ENCODE data around the gene CYP26C1. TPM values are rescaled to one million over a fixed set of nuclear protein-coding genes. Genes with fewer than 3 reads are reported as not detected.

CYP26C1 gene
- polyA plus RNA-seq, 1 experiment, result 0.09 TPM

DNA sequence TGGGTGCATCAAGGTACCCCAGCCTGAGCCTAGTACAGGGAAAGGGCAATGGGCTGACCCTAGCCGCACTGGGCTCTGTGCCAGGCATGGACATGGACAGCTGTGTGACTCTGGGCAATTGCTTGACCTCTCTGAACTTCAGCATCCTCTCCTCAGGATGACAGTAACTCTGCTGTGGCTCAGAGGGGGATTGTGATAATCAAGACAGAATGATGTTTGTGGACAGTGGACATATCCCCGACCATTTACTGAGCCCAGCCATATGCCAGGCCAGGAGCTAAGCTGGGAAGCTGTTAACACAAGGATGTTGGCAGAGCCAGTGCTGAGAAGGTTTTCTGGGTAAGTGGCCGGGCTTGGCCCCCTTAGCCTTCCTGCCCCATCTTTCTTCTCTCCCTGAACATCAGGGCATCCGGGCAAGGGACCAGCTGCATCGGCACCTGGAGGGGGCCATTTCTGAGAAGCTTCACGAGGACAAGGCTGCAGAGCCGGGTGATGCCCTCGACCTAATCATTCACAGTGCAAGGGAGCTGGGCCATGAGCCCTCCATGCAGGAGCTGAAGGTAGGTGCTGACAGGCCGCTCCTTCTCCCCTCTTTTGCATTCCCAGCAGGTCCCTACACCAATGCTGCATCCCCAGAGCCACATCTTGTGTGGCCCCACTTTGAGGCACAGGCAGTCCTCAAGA lies 3.5 kb downstream of the CYP26C1 start:
- ChIA-PET CTCF (interaction anchor here (0.5 to 8.6 kb wide), 7 partner anchors 12 to 1029 kb away, joined by 3 to 73 read pairs (median 4); no protein-coding TSS in a partner anchor), POLR2A (interaction anchor here (0.5 kb wide), 1 partner anchor 552 kb away, joined by 11 read pairs; no protein-coding TSS in a partner anchor)
- H3K27me3 ChIP-seq (ENCODE audit: control insufficient read depth, insufficient read depth, low read length), result peaks cover 64% of the 10 kb centered on the region
- no peaks in the 10 kb centered on the region for H3K36me3 ChIP-seq (ENCODE audit: control insufficient read depth, insufficient read depth, low read length)
- TF ChIP-seq CTCF (IDR thresholded peaks at IDR 0.05; ENCODE audit: insufficient read depth, low read depth, low read length), result no peak
- DNase-seq (ENCODE audit: low read depth), result no peak
- no peak overlapping the region for H3K4me3 ChIP-seq (ENCODE audit: low read depth, low read length)

DNA sequence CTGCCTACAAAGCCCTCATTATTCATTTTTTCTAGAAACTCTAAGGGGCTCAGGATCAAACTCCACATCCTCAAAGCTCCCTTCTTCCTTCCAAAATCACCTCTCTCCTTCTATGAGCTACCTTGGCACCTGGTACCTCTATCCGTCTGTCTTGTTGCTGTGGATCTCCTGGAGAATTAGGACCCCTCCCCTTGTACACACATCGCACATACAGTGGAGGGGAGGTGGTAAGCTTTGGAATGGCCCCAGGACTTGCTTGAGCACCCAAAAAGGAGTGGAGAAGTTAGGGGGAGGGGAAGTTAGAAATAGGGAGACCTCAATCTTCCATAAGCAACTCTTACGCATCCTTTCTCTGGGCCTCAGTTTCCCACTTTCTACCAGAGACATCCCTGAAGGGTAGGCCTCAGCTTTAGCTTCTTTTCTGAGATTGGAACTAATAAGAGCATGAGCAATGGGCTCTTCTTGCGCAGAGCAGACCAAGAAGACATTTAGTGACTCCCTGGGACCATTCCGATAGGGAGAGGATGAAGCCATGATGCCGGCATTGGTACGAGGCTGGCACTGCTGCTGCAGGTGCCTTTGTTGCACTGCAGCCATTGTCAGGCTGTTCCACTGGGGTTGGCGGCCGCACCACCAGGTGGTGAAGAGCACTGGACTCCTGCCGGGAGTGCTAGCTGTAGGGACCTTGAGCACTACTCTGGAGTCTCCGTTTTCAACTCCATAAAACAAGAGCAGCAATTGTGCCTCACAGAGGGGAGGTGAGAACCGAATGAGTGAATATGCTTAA lies 4.5 kb downstream of the CYP26C1 start:
- CTCF ChIA-PET, result interaction anchor here (0.7 to 8.6 kb wide), 10 partner anchors 13 to 474 kb away, joined by 3 to 73 read pairs (median 4); no protein-coding TSS in a partner anchor
- Histone ChIP-seq H3K27me3 (ENCODE audit: control insufficient read depth, insufficient read depth, low read length) (peaks cover 71% of the 10 kb centered on the region), H3K36me3 (ENCODE audit: control insufficient read depth, insufficient read depth, low read length) (no peaks in the 10 kb centered on the region), H3K4me3 (ENCODE audit: low read depth, low read length) (no peak overlapping the region)
- DNase-seq (ENCODE audit: low read depth), result no peak
- POLR2A ChIA-PET, result interaction anchor here (0.5 kb wide), 1 partner anchor 551 kb away, joined by 11 read pairs; no protein-coding TSS in a partner anchor
- TF ChIP-seq CTCF (IDR thresholded peaks at IDR 0.05; ENCODE audit: insufficient read depth, low read depth, low read length), result no peak

- no peak for TF ChIP-seq CTCF (IDR thresholded peaks at IDR 0.05; ENCODE audit: insufficient read depth, low read depth, low read length)
- Histone ChIP-seq H3K27me3 (ENCODE audit: control insufficient read depth, insufficient read depth, low read length) (peaks cover 73% of the 10 kb centered on the region), H3K36me3 (ENCODE audit: control insufficient read depth, insufficient read depth, low read length) (no peaks in the 10 kb centered on the region), H3K4me3 (ENCODE audit: low read depth, low read length) (no peak overlapping the region; the same call in 1 of the 2 replicates)
- no peak for DNase-seq (ENCODE audit: low read depth)
- POLR2A ChIA-PET, result no interaction called here
- CTCF ChIA-PET, result interaction anchor here (0.7 to 8.6 kb wide), 10 partner anchors 12 to 475 kb away, joined by 3 to 73 read pairs (median 4); no protein-coding TSS in a partner anchor
Measured at GRCh38 chr10:93065675-93066543, 5.3 kb downstream of the CYP26C1 start.

GRCh38 chr10:93066544-93066913 lies 5.9 kb downstream of the CYP26C1 start:
- H3K4me3 ChIP-seq (ENCODE audit: low read depth, low read length), result no peak overlapping the region
- POLR2A ChIA-PET, result no interaction called here

More at GRCh38 chr10:93066544-93066913, 5.9 kb downstream of the CYP26C1 start:
- no peak for TF ChIP-seq CTCF (IDR thresholded peaks at IDR 0.05; ENCODE audit: insufficient read depth, low read depth, low read length)
- no peak for DNase-seq (ENCODE audit: low read depth)
- CTCF ChIA-PET, result interaction anchor here (0.6 to 8.6 kb wide), 9 partner anchors 12 to 476 kb away, joined by 3 to 73 read pairs (median 4); no protein-coding TSS in a partner anchor
- H3K36me3 ChIP-seq (ENCODE audit: control insufficient read depth, insufficient read depth, low read length), result no peaks in the 10 kb centered on the region
- peaks cover 75% of the 10 kb centered on the region for H3K27me3 ChIP-seq (ENCODE audit: control insufficient read depth, insufficient read depth, low read length)

Measured in BJ (cell line).